Activated CD8-positive, alpha-beta memory T cell treated with anti-CD3 and anti-CD28 coated beads, Interleukin-2, amount 50 U/mL, for 4 hours (primary cell): ENCODE results near the gene P3H2.

ENCODE experiments used
- DNase-seq: peaks from one replicate; pipeline ENCODE4 v3.0.0-alpha.2; 2020

Gene P3H2

DNA sequence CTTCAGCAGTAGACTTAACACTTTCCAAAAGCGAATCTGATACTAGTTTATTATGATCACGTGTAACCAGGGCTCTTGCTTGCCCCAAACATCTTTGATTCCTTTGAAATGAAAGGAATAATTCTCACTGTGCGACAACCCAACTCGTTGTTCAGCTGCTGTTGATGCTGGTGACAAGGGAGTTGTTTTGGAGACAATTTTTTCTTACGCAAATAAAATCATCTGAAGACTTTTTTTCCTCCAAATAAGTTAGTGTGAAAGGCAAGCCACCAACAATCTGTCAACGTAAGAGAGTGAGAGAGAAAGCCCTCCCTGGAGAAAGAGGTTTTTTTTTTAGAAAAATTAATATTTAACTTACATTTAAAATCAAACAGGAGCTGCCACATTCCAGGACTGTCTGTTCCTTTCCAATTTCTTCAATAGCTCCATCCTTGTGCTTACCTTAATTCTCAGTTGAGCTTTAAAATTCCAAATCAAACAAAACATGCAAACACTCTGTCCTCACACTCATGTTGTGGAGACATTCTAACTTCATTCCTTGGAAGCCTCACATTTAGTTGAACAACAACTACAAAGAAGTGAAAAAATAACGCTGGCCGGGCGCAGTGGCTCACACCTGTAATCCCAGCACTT lies 4.9 kb upstream of the P3H2 start:
- no peak for DNase-seq

DNA sequence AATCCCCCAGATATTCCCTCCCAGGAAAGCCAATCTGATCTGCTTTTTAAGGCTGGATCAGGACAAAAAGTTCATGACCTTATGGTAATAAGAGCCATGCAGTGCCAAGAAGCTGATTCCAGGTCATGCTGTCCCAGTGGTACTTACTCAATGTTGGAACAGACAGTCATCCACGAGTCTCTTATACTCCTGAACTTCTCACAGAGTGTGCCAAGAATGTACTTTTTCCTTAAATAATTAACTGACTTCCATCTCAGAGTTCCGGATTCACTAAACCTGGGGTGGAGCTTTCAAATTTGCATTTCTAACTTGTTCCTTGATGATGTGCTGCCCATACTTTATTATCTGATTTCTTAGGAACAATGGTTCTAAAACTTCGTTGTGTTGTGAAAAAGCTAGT lies 3.4 kb upstream of the P3H2 start:
- DNase-seq = no peak

DNA sequence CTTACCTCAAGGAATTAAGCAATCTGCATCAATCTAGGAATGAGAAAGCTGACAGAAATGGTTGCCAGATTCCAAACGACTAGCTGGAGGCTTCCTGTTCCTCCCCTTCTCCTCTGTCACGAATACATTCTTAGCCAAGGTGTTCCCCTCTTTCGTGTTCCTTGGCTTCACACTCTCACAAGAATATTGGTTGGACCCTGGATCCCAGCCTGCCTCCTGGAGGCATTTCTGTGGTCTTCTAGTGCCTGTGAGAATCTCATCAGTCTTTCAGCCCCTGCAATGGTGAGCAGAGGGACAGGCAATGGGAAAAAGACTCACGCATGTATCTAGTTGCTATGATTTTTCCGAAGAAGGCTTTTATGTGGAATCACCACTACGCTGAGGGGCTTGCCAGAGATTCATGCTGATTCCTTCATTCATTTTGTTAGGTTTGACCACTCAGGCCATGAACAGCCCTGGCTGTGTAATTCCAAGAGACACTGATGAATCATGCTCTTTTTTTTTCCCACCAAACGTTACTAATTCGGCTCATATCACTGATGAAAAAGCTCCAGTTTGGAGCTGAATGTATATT lies 1.6 kb upstream of the P3H2 start:
- DNase-seq = no peak

DNA sequence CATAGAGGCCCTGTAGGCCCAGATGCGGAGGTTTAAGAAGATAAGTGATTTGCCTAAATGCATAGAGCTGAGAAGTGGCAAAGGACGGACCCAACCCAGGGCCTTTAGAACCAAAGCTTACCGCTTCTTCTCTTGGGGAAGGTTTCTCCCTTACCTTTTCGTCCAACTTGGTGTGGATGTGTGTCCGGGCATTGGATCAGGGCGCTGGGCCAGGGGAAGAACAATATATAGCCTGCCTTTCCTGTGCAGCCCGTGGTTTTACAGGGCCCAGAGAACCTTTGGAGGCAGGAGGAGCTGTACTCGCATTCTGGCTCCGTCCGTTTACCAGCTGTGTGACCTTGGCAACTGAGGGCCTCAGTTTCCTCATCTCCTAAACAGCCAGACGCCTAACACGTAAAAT lies 686 bp upstream of the P3H2 start:
- DNase-seq = no peak

DNA sequence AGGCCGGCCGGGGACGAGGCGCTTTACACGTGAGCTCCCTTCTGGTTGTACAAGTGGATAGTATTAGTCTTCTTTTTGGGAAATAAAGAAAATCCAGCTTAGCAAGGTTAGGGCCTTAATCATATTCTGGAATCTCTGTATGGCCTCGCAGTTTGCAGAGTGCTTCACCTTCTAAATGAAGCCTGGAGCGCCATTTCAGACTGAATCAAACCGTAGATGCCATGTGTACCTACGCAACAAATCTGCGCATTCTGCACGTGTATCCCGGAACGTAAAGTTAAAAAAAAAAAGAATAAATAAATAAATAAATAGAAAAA lies 322 bp upstream of the P3H2 start:
- no peak for DNase-seq

DNA sequence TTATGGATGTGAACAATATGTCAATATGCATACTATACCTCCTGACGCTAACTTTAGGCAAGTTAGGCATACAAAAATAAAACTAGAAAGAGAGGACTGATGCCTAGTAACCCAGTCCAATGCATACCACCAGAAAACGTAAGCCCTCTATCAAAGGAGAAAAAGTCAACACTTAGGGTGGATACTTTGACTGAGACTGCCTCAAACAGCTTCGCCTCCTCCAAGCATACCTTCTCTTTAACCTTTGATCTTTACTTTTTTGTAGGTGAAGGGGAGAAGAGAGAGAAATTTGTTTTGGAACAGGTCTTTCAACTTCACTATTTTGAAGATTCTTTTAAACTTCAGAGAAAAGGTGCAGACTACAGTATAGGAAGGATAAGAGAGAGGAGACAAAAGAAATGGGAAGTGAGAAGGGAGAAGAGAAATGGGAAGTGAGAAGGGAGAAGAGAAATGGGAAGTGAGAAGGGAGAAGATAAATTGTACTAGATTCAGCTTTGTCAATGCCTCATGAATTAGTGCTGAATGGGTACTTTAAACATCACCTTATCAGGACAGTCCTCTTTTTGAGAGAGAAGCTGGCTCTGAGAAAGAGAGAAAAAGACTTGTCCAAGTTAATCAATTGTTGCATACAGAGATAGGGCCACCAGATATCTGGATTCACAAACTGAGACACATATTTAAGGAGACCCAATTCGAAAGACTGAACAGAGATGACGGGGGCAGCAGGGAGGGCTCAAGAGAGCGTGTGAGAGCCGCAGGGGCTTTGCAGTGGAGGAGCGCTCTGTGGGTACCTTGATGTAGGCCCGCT lies 1.0 kb downstream of the P3H2 start:
- DNase-seq = no peak

DNA sequence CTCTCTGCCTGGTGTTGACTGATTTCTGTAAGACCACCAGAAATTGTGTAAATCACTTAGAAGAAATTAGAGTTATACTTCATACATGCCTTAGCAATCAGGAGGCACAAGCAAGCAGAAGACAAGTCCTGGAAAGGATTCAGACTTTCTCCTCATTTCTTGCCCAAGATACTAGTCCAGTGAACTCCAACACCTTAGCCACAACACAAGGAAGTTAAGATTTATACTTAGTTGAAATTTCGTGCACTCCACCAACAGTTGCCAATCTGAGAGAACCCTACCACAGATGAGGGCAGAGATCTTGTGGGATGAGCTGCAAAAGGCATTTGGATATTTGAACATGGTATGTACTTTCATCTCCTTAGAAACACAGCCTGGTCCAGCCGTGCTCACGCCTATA lies 2.3 kb downstream of the P3H2 start:
- DNase-seq = no peak

DNA sequence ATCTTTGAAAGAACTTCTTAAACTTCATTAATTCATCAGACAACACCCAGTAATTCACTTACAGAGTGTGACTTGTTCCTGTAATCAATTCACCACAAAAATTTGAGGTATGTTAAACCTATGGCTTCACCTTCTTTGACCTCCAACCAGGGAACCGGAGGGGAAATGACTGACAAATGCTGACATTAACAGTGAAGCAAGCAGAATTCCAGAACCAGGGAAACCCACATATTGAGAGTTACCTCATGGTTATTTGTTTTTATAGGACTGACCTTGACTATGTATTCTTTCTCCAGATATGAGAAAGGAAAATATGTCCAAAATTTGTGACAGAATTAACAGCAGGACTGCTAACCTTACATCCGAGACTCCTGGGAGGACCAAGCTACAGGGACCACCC lies 2.7 kb downstream of the P3H2 start:
- no peak for DNase-seq

DNA sequence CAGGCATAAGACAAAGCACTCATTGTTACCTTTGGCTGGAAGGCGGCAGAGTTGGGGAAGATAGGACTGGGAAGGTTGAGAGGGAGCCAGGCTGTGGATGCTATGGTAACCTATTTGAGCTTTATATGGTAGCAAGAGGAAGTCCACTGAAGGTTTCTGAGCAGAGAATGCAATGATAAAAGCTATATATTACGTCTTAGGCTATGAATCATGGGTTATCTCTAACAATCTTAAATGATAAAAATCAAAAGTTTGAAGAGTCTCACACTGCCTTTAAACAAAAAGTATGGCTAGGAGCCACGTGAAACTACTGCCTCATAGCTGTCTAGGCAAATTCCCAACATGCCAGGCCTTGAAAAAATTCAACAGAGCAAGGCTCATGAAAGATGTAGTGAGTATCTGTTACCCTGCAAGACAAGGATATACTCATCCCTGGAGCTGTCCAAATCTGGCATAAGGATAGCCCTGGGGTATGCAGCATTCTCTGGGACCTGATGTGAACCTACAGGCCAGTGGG lies 4.1 kb downstream of the P3H2 start:
- no peak for DNase-seq

DNA sequence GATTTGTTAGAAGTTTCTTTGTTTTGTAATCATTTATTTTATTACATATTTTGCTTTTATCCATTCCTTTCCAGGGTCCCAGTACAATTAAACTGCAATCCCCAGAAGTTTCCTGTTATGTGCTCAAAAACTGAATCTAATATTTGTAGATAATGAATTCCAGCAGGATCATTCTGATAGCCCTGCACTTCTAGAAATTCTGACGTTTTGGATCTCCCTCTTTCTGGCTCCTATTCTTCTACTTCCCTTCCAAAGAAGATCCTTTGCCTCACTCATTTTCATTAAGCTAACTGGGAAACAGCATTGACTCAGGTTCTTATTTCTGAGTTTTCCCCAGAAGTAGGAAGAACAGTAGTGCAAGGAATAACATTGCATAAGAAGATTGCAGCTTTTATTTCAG lies 9.9 kb downstream of the P3H2 start:
- no peak for DNase-seq

DNA sequence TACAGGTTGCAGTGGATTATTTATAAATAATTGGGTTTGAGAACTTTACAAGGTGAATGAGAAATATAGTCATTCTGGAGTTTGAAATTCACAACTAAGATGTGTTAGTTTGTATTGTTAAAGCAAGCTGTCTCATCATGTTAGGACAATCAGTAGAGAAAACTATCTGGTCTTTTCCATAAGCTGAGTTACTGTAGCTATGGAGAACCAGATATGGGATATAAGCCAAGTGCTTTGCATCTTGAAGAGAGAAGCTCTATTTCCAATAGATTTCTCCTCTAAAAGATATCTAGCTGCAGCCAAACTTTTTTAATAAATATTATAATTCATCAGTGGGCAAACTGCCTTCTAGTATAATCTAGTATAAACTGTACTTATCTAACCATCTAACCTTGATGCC lies 11.3 kb downstream of the P3H2 start:
- no peak for DNase-seq

DNA sequence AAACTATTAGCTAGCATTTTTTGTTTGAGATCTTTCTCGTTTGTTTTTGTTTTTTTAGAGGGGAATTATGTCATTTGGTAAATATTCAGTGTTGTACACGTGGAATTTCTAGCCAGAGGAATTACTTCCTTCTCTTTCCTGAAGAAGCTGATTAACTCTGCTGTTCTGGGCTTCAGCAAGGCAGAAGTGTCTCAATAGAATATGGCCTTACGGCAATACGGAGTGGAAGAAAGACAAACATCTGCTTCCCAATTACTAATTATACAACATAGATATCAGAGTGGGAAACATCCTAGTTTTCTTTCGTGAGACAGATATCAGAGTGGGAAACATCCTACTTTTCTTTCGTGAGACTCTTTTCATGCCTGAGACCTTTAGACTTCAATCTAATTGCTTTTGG lies 11.9 kb downstream of the P3H2 start:
- no peak for DNase-seq

DNA sequence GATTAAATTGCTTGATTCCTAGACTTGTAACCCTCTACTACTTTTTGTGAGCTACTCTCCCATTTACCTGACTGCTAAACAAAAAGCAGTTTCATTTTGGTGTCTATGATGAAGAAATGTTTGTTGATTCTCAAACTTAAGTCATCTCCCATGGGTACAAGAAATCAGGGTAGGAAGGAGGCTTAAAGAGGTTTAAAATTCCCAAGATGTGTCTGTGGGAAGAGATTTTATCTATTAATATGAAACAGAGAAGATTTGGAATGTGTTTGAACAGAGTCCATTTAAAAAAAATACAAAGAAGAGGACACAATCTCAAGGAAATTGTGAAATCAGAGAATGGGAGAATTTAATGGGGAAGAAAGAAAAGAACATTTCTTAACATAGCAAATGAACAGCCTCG lies 14.8 kb downstream of the P3H2 start:
- no peak for DNase-seq

DNA sequence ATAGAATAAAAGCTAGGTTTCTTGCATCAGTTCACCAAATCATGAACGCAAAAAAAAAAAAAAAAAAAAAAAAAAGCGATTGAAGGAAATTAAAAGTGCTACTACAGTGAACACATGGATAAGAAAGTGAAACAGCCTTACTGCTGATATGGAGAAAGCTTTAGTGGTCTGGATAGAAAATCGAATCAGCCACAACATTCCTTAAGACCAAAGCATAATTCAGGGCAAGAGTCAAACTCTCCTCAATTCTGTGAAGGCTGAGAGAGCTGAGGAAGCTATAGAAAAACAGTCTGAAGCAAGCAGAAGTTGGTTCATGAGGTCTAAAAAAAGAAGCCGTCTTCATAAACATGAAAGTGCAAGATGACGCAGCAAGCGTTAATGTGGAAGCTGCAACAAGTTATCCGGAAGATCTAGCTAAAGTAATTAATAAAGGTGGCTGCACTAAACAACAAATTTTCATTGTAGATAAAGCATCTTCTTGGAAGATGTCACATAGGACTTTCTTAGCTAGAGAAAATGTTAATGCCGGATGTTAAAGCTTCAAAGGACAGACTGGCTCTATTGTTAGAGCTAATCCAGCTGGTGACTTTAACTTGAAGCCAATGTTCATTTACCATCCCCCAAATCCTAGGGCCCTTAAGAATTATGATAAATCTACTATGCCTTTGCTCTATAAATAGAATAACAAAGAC lies 19.2 kb downstream of the P3H2 start:
- DNase-seq = no peak

DNA sequence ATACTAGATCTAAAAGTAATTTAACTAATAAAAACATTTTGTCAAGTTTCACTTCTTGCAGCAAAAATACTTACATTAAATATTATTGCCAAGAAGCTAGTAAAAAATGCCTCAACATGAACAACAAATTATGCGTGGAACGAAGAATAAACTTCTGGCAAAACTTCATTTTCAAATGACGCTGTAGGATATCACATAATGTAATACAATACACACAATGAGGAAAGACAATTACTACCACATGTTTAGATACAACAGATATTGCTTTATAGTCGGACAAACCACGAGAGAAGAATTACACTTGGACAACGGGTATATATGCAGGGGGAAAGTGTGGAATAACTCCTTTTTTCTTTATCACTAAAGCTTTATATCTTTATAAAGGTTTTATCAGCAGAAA lies 21.6 kb downstream of the P3H2 start:
- no peak for DNase-seq

DNA sequence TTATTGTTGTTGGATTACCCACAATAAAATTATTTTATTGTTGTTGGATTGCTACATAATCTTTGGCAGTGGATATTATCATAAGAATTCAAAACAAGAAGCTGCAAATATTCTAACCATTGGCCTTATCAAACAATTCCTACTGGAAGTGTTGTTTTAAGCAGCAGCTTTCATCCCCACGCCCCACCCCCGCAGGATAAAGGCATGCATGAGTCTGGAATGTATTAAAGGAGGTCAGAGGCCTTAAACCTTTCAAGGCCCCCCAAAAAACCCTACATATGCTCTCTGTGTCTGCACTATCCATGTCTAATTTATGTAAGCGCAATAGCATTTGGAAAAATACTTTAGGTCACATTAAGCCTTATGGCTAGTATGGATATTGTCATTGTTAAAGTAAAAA lies 23.1 kb downstream of the P3H2 start:
- DNase-seq = no peak

DNA sequence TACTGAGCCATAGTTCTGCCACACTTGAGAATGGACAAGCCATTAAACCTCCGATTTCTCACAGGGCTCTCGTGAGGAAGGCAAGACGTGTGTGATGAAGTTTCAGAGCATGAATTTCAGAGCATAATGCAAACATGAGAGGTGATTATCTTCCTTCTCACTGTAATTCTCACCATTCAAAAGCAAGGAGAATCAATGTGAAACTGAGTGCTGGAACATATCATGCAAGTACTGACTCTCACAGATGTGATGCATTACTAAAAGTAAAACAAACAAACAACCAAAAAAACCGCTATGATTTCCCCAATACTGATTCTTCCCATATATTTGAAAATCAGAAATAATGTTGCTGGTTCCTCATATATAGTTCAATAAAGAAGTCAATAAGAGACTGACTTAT lies 23.7 kb downstream of the P3H2 start:
- no peak for DNase-seq

DNA sequence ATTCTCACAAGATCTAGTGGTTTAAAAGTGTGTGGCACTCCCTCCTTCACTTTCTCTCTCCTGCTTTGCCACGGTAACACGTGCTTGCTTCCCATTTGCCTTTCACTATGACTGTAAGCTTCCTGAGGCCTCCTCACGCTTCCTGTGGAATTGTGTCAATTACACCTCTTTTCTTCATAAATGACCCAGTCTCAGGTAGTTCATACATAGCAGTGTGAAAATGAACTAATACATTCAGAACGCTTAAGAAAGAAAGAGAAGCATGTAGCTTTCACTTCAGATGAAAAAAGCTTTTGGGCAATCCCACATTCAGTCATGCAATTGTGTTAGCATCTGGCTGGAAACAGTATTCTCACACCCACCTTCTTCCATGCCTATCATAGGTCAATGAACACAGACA lies 24.4 kb downstream of the P3H2 start:
- no peak for DNase-seq

DNA sequence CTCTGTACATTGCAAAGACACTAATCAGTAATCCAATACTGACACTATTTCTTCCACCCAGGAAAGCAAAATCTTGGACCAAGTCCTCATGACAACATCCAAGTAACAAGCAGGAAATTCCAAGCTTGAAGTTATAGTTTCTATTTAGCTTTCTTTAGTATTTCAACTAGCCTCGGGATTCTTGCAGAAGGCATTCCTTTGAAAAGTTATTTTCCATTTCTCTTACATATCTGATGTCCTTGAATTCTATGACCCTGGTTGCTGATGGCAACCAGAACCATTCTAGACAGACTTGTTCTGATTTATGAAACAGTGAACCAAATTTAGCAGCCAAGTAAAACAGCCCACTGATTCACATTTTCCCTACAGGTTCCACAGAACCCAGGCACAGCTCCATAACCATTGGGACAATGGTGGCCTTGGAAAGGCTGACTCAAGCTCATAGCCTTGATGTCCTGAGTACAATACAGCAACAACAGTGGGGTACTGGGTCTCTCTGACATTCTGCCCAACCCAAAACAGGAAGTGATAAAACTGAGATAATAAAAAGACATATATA lies 26.5 kb downstream of the P3H2 start:
- no peak for DNase-seq

DNA sequence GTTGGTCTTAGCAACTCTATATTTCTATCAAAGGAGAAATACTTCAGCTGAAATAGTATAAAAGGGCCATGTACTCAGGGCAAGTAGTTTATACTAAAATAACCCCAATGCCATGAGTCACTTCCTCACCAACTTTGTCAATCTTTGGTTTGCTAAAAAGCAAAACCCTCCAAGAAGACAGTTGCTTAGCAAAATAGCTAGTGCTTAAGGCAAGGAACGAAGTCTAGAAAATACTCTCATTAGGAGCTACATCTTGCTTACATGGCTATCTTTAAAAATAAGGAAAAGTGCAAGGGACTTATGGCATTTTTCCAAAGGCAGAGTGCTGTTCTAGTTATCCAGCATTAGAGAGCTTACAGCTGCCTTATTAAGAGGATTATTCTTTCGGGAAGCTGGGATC lies 28.4 kb downstream of the P3H2 start:
- no peak for DNase-seq

DNA sequence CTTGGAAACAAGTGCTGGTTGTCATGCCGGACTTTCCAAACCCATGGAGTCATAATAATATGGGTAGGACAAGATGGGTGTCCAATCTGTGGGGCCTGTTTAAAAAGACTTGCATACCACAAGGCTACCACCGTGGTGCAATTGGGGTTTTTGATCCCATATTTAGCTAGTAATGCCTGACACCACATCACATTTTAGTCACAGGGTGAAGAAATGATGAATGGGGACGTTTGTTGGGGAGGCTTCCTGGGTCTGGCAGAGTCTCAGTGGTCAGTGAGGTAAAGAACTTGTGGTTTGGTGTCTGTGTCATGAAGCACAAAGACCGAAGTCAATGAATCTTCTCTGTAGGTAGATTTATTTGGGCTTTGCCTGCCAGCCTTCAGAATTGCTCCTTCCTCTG lies 31.0 kb downstream of the P3H2 start:
- no peak for DNase-seq

DNA sequence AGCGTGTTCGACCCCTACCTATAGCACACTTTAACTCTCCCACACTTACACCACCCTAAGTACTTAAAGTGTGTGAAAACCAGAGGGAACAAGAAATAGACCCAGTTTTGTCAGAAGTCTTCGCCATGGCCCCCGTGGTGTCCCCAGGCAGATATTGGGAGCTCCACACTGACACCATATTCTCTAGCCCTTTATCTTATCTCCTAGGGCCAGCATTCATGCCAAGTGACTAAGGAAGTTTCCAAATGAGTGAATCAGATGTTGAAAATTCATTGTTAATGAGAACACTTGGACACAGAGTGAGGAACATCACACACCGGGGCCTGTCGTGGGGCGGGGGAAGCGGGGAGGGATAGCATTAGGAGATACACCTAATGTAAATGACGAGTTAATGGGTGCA lies 31.8 kb downstream of the P3H2 start:
- DNase-seq = no peak

DNA sequence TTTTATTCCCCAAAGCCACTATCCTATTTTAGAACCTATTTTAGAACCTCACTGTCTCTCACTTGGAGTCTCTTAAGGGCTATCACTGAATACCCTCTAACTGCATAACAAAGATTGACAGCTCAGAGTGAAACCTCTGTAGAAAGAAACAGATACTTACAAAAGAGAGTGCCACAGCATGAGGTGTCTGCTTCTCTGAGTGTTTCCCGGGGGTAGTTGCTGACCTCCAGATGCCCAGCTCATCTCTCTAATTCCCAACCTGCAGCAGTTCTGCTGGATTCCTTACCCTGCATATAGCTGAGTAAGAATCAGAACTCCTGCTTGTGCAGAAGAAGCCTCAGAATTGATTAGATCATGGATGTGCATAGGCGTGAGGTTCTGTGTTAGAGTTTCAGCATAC lies 34.5 kb downstream of the P3H2 start:
- no peak for DNase-seq

DNA sequence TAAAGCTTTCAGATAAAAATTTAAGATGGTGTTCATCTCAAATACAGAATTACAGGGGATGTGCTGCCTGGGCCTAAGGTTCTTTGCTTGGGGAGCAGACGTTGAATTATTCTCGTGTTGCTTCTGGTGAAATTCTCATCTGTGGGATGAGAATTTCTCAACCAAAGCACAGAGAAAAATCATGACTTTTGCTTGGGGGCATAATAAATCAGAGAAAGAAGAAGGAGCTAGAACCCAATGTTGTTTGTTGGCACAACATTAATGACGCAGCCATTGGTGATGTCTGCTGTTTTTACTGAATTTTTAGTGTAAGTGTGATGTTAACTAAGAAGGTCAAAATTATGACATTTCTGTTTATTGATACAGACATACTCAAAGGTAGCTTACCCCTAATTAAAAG lies 35.7 kb downstream of the P3H2 start:
- no peak for DNase-seq
